ENCODE results near the gene MAN1C1. TPM values are rescaled to one million over a fixed set of nuclear protein-coding genes. Genes with fewer than 3 reads are reported as not detected.

Gene MAN1C1
- total and polyA plus RNA-seq, 9 of the 15 experiments (the other 6 are each of a cell fraction or from before 2014, with no cell fraction given): 0.04 to 0.44 (median 0.10) TPM; not detected in 3

GRCh38 chr1:25718732-25719131 lies 102.1 kb downstream of the MAN1C1 start:
- Histone ChIP-seq H3K4me1 (replicated peaks in 1 of 2; ENCODE audit: control insufficient read depth in 2 of 2, insufficient read depth in 2 of 2, low read length in 2 of 2) (no peaks in the 10 kb centered on the region), H2AFZ (ENCODE audit: low read depth, low read length) (no peak overlapping the region), H3K27me3 (ENCODE audit: control insufficient read depth in 2 of 2, insufficient read depth in 2 of 2, low read length in 2 of 2) (peaks cover 19 to 20% of the 10 kb centered on the region in 2 experiments; a peak in 4 of 5 replicates), H3K9me3 (replicated peaks; ENCODE audit: control insufficient read depth, insufficient read depth, low read depth, low read length) (no peaks in the 10 kb centered on the region), H3K9me1 (ENCODE audit: control insufficient read depth, insufficient read depth, low read length) (no peaks in the 10 kb centered on the region), H4K20me1 (replicated peaks; ENCODE audit: control insufficient read depth, insufficient read depth, low read length) (no peaks in the 10 kb centered on the region), H3K79me2 (ENCODE audit: control insufficient read depth, insufficient read depth, low read length) (no peaks in the 10 kb centered on the region), H3K36me3 (ENCODE audit: control insufficient read depth, insufficient read depth, low read length) (no peaks in the 10 kb centered on the region), H3K4me3 (no peak overlapping the region), H3K4me2 (ENCODE audit: insufficient read depth, low read length) (no peak overlapping the region), H3K27ac (ENCODE audit: extremely low read depth, low read depth, low read length) (no peak overlapping the region), H3K9ac (ENCODE audit: insufficient read depth in 1 of 2, low read depth in 2 of 2, low read length in 2 of 2) (no peak overlapping the region)
- ChIA-PET CTCF (ENCODE audit: low intra/inter-chr PET ratio) (no interaction called here), POLR2A (no interaction called here)
- in situ Hi-C loops (cut with MboI): no loop called here
- WGBS (ENCODE audit: insufficient coverage, low coverage, missing lambda C conversion rate): 10% methylated on average over 2 of the region's 2 CpGs
- intact Hi-C loops (cut with micrococcal nuclease): no loop called here
- FAIRE-seq (no peak), ATAC-seq (no peak), DNase-seq (ENCODE audit: extremely low read depth in 1 of 4, low spot score in 3 of 4) (no peak)
- BruUV-seq (replicated peaks): no TSS peak
- TF ChIP-seq GTF3C2 (IDR thresholded peaks at IDR 0.05; ENCODE audit: borderline replicate concordance, extremely low read depth, insufficient read length) (no peak), TCF7 (IDR thresholded peaks at IDR 0.05; ENCODE audit: borderline replicate concordance) (no peak), DNMT1 (IDR thresholded peaks at IDR 0.05) (no peak), HMBOX1 (IDR thresholded peaks at IDR 0.05) (no peak), IRF9 (tag; IDR thresholded peaks at IDR 0.05) (no peak), HLTF (IDR thresholded peaks at IDR 0.05) (no peak), CTBP1 (IDR thresholded peaks at IDR 0.05; ENCODE audit: borderline replicate concordance) (no peak), PYGO2 (tag; IDR thresholded peaks at IDR 0.05) (no peak), PCBP2 (IDR thresholded peaks at IDR 0.05; ENCODE audit: low read depth, low read length, poor library complexity, severe bottlenecking) (no peak), ZBTB8A (IDR thresholded peaks at IDR 0.05; ENCODE audit: partially characterized antibody) (no peak), NONO (IDR thresholded peaks at IDR 0.05; ENCODE audit: low read depth in 2 of 2, low read length in 1 of 2) (no peak), ZBTB1 (CRISPR knock-in tag; IDR thresholded peaks at IDR 0.05; ENCODE audit: borderline replicate concordance, low read depth) (no peak), SNIP1 (IDR thresholded peaks at IDR 0.05; ENCODE audit: low read depth) (no peak)
